HL-60 (cell line): ENCODE results near the gene HCAR2.

ENCODE experiments used
- DNase-seq, 2 experiments: peaks; one replicate each; pipeline ENCODE4 v3.0.0-alpha.2; 2010 to 2020; ENCODE audit warnings: low read depth in 1 of 2, low spot score in 1 of 2
- H3K27ac ChIP-seq: fragments of 250-450 bp; sonication (Bioruptor Pico); replicated peaks from 2 replicates; pipeline ENCODE4 v1.5.1; 2020; ENCODE audit warnings: mild to moderate bottlenecking, moderate library complexity
- H3K27me3 ChIP-seq: fragments of 250-450 bp; sonication (Bioruptor Pico); 2 replicates; pipeline ENCODE4 v1.5.1; 2021; ENCODE audit warnings: mild to moderate bottlenecking, moderate library complexity; ENCODE audit not compliant: insufficient read depth, poor library complexity, severe bottlenecking
- H3K4me3 ChIP-seq: replicated peaks from 2 replicates; pipeline ENCODE4 v1.5.1; 2011; ENCODE audit warnings: mild to moderate bottlenecking, control low read depth, low read length; ENCODE audit not compliant: insufficient read depth
- CTCF ChIP-seq: IDR thresholded peaks from one replicate; pipeline ENCODE4 v1.5.1; 2011; ENCODE audit warnings: low read length, control low read depth, inconsistent platforms; ENCODE audit not compliant: insufficient read depth
- GABPA ChIP-seq: IDR thresholded peaks from 2 replicates; pipeline ENCODE4 v1.6.1; 2012; ENCODE audit warnings: low read depth
- POLR2AphosphoS5 ChIP-seq: IDR thresholded peaks from 2 replicates; pipeline ENCODE4 v1.6.1; 2012; ENCODE audit warnings: low read depth
- REST ChIP-seq: IDR thresholded peaks from 2 replicates; pipeline ENCODE4 v1.6.1; 2012; ENCODE audit warnings: low read depth; ENCODE audit not compliant: insufficient replicate concordance
- SPI1 ChIP-seq: IDR thresholded peaks from 2 replicates; pipeline ENCODE4 v1.6.1; 2012; ENCODE audit warnings: low read depth, mild to moderate bottlenecking, borderline replicate concordance

The HCAR2 gene

DNA sequence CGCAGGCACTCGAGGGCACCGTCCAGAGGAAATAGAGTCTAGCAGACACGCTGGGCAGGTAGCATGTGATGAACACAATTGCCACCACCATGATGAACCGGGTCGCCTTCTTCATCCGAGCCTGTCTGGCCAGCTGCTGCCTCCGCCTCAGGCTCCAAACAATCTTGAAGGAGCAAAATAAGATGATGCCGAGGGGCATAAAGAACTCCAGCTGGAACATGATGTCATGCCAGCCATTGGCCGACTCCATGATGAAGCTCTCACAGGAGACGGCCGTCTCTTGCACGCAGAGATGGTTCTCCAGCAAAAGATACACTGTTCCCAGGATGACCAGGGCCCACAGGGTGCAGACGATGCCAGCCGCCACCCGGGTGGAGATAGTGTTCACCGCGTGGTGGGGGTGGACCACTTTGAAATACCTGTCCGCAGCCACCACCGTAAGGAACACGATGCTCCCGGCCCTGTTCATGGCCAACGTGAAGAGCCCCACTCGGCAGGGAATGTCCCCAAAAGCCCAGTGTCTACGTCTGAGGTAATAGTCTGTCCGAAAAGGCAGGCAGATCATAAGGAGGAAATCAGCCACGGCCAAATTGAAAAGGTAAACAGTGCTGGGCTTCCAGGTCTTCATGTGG lies 26.5 kb upstream of the HCAR2 start:
- no peak for TF ChIP-seq POLR2AphosphoS5
- Histone ChIP-seq H3K27me3 (peaks cover 7% of the 10 kb centered on the region), H3K27ac (no peak overlapping the region), H3K4me3 (no peak overlapping the region)
- no peak for DNase-seq

DNA sequence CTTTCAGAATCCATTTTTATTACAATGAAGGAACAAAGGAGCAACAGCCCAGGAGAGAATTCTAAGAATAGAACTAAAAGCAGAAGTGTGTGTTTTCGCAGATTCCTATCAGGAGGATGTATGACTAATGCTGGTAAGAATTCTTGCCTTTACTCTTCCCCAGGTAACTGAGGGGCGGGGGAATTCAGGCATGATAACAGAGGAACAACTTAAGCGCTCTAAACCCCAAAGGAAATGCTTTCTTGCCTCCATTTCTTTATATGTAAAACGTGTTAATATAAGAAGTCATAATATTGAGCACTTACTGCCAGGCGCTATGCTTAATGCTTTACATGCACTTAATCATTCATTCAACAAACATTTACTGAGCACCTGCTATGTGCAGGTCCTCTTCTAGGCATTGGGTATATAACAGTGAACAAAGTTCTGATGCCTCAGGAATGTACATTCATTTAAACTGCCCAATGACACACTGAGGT lies 23.0 kb upstream of the HCAR2 start:
- Histone ChIP-seq H3K27me3 (peaks cover 7% of the 10 kb centered on the region), H3K4me3 (no peak overlapping the region), H3K27ac (peak overlapping the region; percentile 21; the same call in 1 of the 2 replicates)
- no peak for TF ChIP-seq GABPA
- TF ChIP-seq SPI1, result peak; percentile 92
- DNase-seq, result peak in 1 of 2 experiments; percentile 31

GRCh38 chr12:122725452-122726079 lies 22.4 kb upstream of the HCAR2 start:
- H3K4me3 ChIP-seq, result no peak overlapping the region
- H3K27me3 ChIP-seq, result peaks cover 7% of the 10 kb centered on the region
- H3K27ac ChIP-seq, result peak overlapping the region; percentile 21; the same call in 1 of the 2 replicates
- DNase-seq, result no peak
- TF ChIP-seq SPI1, result no peak
- TF ChIP-seq REST, result no peak
- no peak for TF ChIP-seq GABPA
- TF ChIP-seq POLR2AphosphoS5, result no peak
- TF ChIP-seq CTCF, result no peak

GRCh38 chr12:122724641-122725243 lies 21.6 kb upstream of the HCAR2 start:
- H3K27ac ChIP-seq, result no peak overlapping the region
- peaks cover 3% of the 10 kb centered on the region for H3K27me3 ChIP-seq
- TF ChIP-seq REST, result no peak
- TF ChIP-seq CTCF, result no peak
- TF ChIP-seq SPI1, result no peak
- TF ChIP-seq GABPA, result no peak
- no peak for TF ChIP-seq POLR2AphosphoS5
- no peak overlapping the region for H3K4me3 ChIP-seq
- DNase-seq, result no peak
